CD4-positive, alpha-beta T cell (primary cell): Measurements from ENCODE around the gene PPP1R14B. TPM values are rescaled to one million over a fixed set of nuclear protein-coding genes. Genes with fewer than 3 reads are reported as not detected.
A peak's percentile ranks its signal among the peaks of the same experiment; 100 is the strongest.

Experiments used
- ATAC-seq: fragments of 200-7000 bp; cut with Tn5 transposase; one replicate; pipeline ENCODE4 v1.10.0; 2022; ENCODE audit warnings: mild to moderate bottlenecking; ENCODE audit not compliant: poor library complexity
- CTCF ChIA-PET: fragments of 350-600 bp; sonication (Branson Sonifier 250); formaldehyde crosslinking; loops from one replicate; lab custom pipeline; 2021; ENCODE audit warnings: antibody characterized with exemption, inconsistent platforms; lab: Charles Lee
- POLR2A ChIA-PET: fragments of 350-600 bp; sonication (Branson Sonifier 250); formaldehyde crosslinking; loops from one replicate; lab custom pipeline; 2021; ENCODE audit warnings: antibody characterized with exemption, inconsistent platforms; lab: Charles Lee
- DNase-seq, 14 experiments: peaks; one replicate each; pipeline ENCODE4 v3.0.0-alpha.2; 2013 to 2020; ENCODE audit warnings: mixed read lengths in 2 of 14
- H3K27ac ChIP-seq, 2 donors: one replicate each; pipeline versions ENCODE4 v1.5.1 to v1.7.0; 2013; ENCODE audit warnings: low read length in 2 of 2, low read depth in 1 of 2, mild to moderate bottlenecking in 1 of 2
- H3K27me3 ChIP-seq, 2 experiments: 1 replicate in 1 of 2; 2 replicates in 1 of 2; pipeline versions ENCODE4 v1.6.1 to v1.7.0; 2013; ENCODE audit warnings: low read length in 2 of 2, control low read depth in 1 of 2, mild to moderate bottlenecking in 1 of 2, moderate library complexity in 1 of 2; ENCODE audit not compliant: insufficient read depth in 2 of 2, control insufficient read depth in 1 of 2
- H3K36me3 ChIP-seq: one replicate; pipeline ENCODE4 v1.6.1; 2013; ENCODE audit warnings: low read length, control low read depth; ENCODE audit not compliant: insufficient read depth
- H3K4me1 ChIP-seq: one replicate; pipeline ENCODE4 v1.6.1; 2013; ENCODE audit warnings: low read length, control low read depth; ENCODE audit not compliant: insufficient read depth
- H3K4me3 ChIP-seq: one replicate; pipeline ENCODE4 v1.5.1; 2013; ENCODE audit warnings: mild to moderate bottlenecking, low read length, moderate library complexity
- H3K9me3 ChIP-seq, 2 experiments: 1 replicate in 1 of 2; 2 replicates in 1 of 2; pipeline versions ENCODE4 v1.6.1 to v1.7.0; 2013; ENCODE audit warnings: low read length in 2 of 2, mild to moderate bottlenecking in 2 of 2, control low read depth in 1 of 2, moderate library complexity in 1 of 2; ENCODE audit not compliant: control insufficient read depth in 1 of 2, insufficient read depth in 1 of 2
- H3K27ac Mint-ChIP-seq: one replicate; pipeline ENCODE4 v1.8.0; 2020; ENCODE audit warnings: mixed read lengths
- H3K27me3 Mint-ChIP-seq: one replicate; pipeline ENCODE4 v1.8.0; 2021; ENCODE audit warnings: mixed read lengths
- H3K36me3 Mint-ChIP-seq: one replicate; pipeline ENCODE4 v1.8.0; 2021; ENCODE audit warnings: low read depth, mixed read lengths
- H3K4me1 Mint-ChIP-seq: one replicate; pipeline ENCODE4 v1.8.0; 2021; ENCODE audit warnings: low read depth, mixed read lengths
- H3K4me3 Mint-ChIP-seq: one replicate; pipeline ENCODE4 v1.8.0; 2020; ENCODE audit warnings: mild to moderate bottlenecking, mixed read lengths
- H3K9me3 Mint-ChIP-seq: one replicate; pipeline ENCODE4 v1.8.0; 2020; ENCODE audit warnings: mixed read lengths
- intact Hi-C, 2 experiments: fragments of 100-400 bp; cut with DNase I in 1 of 2; cut with micrococcal nuclease in 1 of 2; formaldehyde crosslinking; loops; one replicate each; pipeline versions ENCODE4 v1.15.1 to v1.9.0; 2023 to 2025; cut with DNase I, micrococcal nuclease
- total RNA-seq, 174 experiments: library from RNA in 2 of 174; stranded (reverse) in 2 of 174; gene quantifications; one replicate each; pipeline ENCODE4 v1.2.3 and lab custom pipeline; 2021 to 2026
- TF ChIP-seq, protein P1 (sequence below): fragments of 200-600 bp; IDR thresholded peaks from one replicate; pipeline ENCODE4 v1.8.0; 2022; ENCODE audit warnings: antibody characterized with exemption, mild to moderate bottlenecking

Gene PPP1R14B
- total RNA-seq, 2 experiments from 2014 or later, result 17.1 to 21.0 TPM

DNA sequence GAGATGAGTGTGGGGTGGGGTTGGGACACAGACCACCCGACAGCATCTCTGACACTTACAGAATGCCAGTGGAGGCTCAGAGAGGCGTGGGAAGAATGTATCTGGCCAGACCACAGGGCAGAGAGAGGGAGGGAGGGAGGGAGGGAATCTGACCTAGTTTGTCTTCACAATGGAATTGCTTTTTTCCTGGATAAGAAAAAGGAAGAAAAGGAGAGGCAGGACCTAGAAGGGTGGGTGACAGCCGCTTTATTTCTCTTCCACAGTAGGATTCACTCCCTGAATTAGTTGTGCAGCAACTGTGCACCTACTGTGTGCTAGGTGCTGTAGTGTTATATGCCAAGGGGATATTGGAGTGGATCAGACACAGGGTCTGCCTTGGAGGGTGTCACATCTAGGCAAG, 48.0 kb upstream of the PPP1R14B start:
- H3K4me3 ChIP-seq, result no peak overlapping the region
- H3K36me3 Mint-ChIP-seq, result no peaks in the 10 kb centered on the region
- peaks cover 0 to 13% of the 10 kb centered on the region in 2 experiments for H3K9me3 ChIP-seq
- no peak overlapping the region for H3K27ac Mint-ChIP-seq
- ATAC-seq (no peak), DNase-seq (no peak)
- H3K27me3 Mint-ChIP-seq, result peaks cover 77% of the 10 kb centered on the region
- H3K4me1 ChIP-seq, result peaks cover 34% of the 10 kb centered on the region
- H3K27ac ChIP-seq, result no peak overlapping the region
- TF ChIP-seq, protein P1, sequence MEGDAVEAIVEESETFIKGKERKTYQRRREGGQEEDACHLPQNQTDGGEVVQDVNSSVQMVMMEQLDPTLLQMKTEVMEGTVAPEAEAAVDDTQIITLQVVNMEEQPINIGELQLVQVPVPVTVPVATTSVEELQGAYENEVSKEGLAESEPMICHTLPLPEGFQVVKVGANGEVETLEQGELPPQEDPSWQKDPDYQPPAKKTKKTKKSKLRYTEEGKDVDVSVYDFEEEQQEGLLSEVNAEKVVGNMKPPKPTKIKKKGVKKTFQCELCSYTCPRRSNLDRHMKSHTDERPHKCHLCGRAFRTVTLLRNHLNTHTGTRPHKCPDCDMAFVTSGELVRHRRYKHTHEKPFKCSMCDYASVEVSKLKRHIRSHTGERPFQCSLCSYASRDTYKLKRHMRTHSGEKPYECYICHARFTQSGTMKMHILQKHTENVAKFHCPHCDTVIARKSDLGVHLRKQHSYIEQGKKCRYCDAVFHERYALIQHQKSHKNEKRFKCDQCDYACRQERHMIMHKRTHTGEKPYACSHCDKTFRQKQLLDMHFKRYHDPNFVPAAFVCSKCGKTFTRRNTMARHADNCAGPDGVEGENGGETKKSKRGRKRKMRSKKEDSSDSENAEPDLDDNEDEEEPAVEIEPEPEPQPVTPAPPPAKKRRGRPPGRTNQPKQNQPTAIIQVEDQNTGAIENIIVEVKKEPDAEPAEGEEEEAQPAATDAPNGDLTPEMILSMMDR, result no peak
- ChIA-PET CTCF (interaction anchor here (1.0 kb wide), 1 partner anchor 90 kb away, joined by 5 read pairs; no protein-coding TSS in a partner anchor), POLR2A (no interaction called here)
- H3K9me3 Mint-ChIP-seq, result no peaks in the 10 kb centered on the region
- no peaks in the 10 kb centered on the region for H3K36me3 ChIP-seq
- H3K4me1 Mint-ChIP-seq, result peaks cover 13% of the 10 kb centered on the region
- no peak overlapping the region for H3K4me3 Mint-ChIP-seq
- H3K27me3 ChIP-seq, result peaks cover 77 to 88% of the 10 kb centered on the region in 2 experiments
- intact Hi-C loops, result no loop called here

DNA sequence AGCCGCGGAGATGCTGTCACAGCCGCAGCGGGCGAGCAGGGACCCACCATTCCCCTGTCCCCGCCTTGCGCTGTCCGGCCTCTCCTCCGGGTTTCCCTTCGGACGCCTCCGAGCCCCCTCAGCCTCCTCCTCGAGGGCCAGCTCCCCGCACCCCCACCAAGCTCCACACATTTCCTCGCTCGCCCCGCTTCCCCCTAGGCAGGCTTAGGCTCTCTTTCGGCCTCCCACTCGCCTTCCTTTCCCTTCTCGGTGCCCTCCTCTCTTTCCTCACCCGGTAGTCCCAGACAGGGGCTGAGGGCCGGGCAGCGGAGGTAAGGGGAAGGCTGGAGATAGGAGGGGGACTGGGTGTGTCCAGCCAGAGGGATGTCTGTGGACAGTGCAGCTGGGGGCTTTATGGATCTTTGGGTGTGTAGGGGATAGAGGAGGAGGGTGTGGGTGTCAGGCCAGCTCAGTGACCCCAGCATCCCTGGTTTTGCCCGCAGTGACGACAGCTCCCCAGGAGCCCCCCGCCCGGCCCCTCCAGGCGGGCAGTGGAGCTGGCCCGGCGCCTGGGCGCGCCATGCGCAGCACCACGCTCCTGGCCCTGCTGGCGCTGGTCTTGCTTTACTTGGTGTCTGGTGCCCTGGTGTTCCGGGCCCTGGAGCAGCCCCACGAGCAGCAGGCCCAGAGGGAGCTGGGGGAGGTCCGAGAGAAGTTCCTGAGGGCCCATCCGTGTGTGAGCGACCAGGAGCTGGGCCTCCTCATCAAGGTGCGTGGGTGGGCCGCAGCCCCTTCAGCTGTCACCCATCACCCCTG, 45.9 kb upstream of the PPP1R14B start:
- peaks cover 57 to 69% of the 10 kb centered on the region in 2 experiments for H3K27me3 ChIP-seq
- peak; percentile 12 for ATAC-seq
- CTCF ChIA-PET, result interaction anchor here (1.0 kb wide), 1 partner anchor 21 kb away, joined by 3 read pairs; no protein-coding TSS in a partner anchor

GRCh38 chr11:64291752-64292459, 45.2 kb upstream of the PPP1R14B start:
- Mint-ChIP-seq H3K27me3 (peaks cover 50% of the 10 kb centered on the region), H3K27ac (no peak overlapping the region), H3K36me3 (no peaks in the 10 kb centered on the region), H3K9me3 (no peaks in the 10 kb centered on the region), H3K4me1 (peaks cover 5% of the 10 kb centered on the region), H3K4me3 (no peak overlapping the region)
- Histone ChIP-seq H3K27me3 (peaks cover 50 to 62% of the 10 kb centered on the region in 2 experiments), H3K27ac (no peak overlapping the region), H3K9me3 (peaks cover 0 to 10% of the 10 kb centered on the region in 2 experiments), H3K36me3 (peaks cover 3% of the 10 kb centered on the region), H3K4me1 (peaks cover 16% of the 10 kb centered on the region), H3K4me3 (peak overlapping the region; percentile 25)
- TF ChIP-seq, protein P1, result no peak
- ChIA-PET POLR2A (interaction anchor here (0.7 to 2.5 kb wide), 4 partner anchors 13 to 85 kb away, joined by 3 to 7 read pairs (median 4); partner anchors contain the start of genes FERMT3, PRDX5 and TRMT112), CTCF (interaction anchor here (1.1 kb wide), 1 partner anchor 87 kb away, joined by 3 read pairs; no protein-coding TSS in a partner anchor)
- DNase-seq (peak in 2 of 14 experiments; percentile 60 to 63), ATAC-seq (peak; percentile 68)
- intact Hi-C loops, result no loop called here

More for the DNA sequence above, 45.9 kb upstream of the PPP1R14B start:
- peaks cover 22% of the 10 kb centered on the region for H3K4me1 ChIP-seq
- TF ChIP-seq, protein P1, result no peak
- peaks cover 3% of the 10 kb centered on the region for H3K36me3 ChIP-seq
- H3K27ac ChIP-seq, result no peak overlapping the region
- H3K9me3 ChIP-seq, result peaks cover 0 to 10% of the 10 kb centered on the region in 2 experiments
- Mint-ChIP-seq H3K9me3 (no peaks in the 10 kb centered on the region), H3K4me1 (peaks cover 8% of the 10 kb centered on the region), H3K27me3 (peaks cover 58% of the 10 kb centered on the region), H3K36me3 (no peaks in the 10 kb centered on the region), H3K4me3 (peak overlapping the region; percentile 66), H3K27ac (no peak overlapping the region)
- intact Hi-C loops, result no loop called here
- H3K4me3 ChIP-seq, result peak overlapping the region; percentile 25
- DNase-seq, result no peak
- POLR2A ChIA-PET, result interaction anchor here (0.7 to 2.5 kb wide), 4 partner anchors 12 to 86 kb away, joined by 3 to 7 read pairs (median 4); partner anchors contain the start of genes FERMT3, PRDX5 and TRMT112
